Stimulated activated CD4-positive, alpha-beta T cell treated with anti-CD3 and anti-CD28 coated beads, Interleukin-2, amount 100 ng/mL, for 48 hours (primary cell): Measurements from ENCODE around the gene PRDM11.

ENCODE experiments used
- DNase-seq, 2 donors: peaks; one replicate each; pipeline ENCODE4 v3.0.0-alpha.2; 2020

Gene PRDM11

GRCh38 chr11:45158210-45158731 is 11.8 kb downstream of the PRDM11 start:
- no peak for DNase-seq

GRCh38 chr11:45158891-45159605 is 12.6 kb downstream of the PRDM11 start:
- DNase-seq: no peak

- no peak for DNase-seq
These were observed 13.4 kb downstream of the PRDM11 start for GRCh38 chr11:45159781-45160365.

GRCh38 chr11:45161252-45162063 is 15.0 kb downstream of the PRDM11 start:
- no peak for DNase-seq

GRCh38 chr11:45162064-45162375 is 15.6 kb downstream of the PRDM11 start:
- no peak for DNase-seq

- no peak for DNase-seq
These were observed 16.8 kb downstream of the PRDM11 start for GRCh38 chr11:45162916-45163879.

GRCh38 chr11:45163956-45164575 is 17.6 kb downstream of the PRDM11 start:
- no peak for DNase-seq

- DNase-seq: no peak
These were observed 18.9 kb downstream of the PRDM11 start for GRCh38 chr11:45165386-45165785.

GRCh38 chr11:45165806-45166603 is 19.6 kb downstream of the PRDM11 start:
- no peak for DNase-seq

GRCh38 chr11:45166604-45166897 is 20.1 kb downstream of the PRDM11 start:
- DNase-seq: no peak

- DNase-seq: no peak
These were observed 20.8 kb downstream of the PRDM11 start for GRCh38 chr11:45167283-45167682.

GRCh38 chr11:45168366-45169130 is 22.1 kb downstream of the PRDM11 start:
- no peak for DNase-seq

GRCh38 chr11:45169310-45170072 is 23.1 kb downstream of the PRDM11 start:
- no peak for DNase-seq

- no peak for DNase-seq
These were observed 24.0 kb downstream of the PRDM11 start for GRCh38 chr11:45170484-45170883.

GRCh38 chr11:45171550-45171949 is 25.1 kb downstream of the PRDM11 start:
- DNase-seq: no peak

- DNase-seq: no peak
These were observed 26.6 kb downstream of the PRDM11 start for GRCh38 chr11:45173064-45173463.

- DNase-seq: no peak
These were observed 27.9 kb downstream of the PRDM11 start for GRCh38 chr11:45174168-45174835.

- DNase-seq: no peak
These were observed 28.5 kb downstream of the PRDM11 start for GRCh38 chr11:45174963-45175362.

GRCh38 chr11:45176996-45177395 is 30.6 kb downstream of the PRDM11 start:
- DNase-seq: no peak
